Kidney (tissue), 14 donors: Measurements from ENCODE around the gene COX15. TPM values are rescaled to one million over a fixed set of nuclear protein-coding genes. Genes with fewer than 3 reads are reported as not detected.
"Not testable (repeated sequence)": the region's sequence is repeated elsewhere in the genome, so short reads cannot be mapped to it uniquely, and the experiment has no call there.

Source experiments
- DNase-seq, 5 donors: peaks; one replicate each; pipeline ENCODE4 v3.0.0-alpha.2; 2013 to 2020
- FAIRE-seq: peaks from 2 replicates; lab custom pipeline; 2012; peaks lifted over from hg19 to GRCh38; lab: Jason Lieb, UNC
- H3K27ac ChIP-seq, 2 donors: one replicate each; pipeline ENCODE4 v1.7.0; 2013; ENCODE audit warnings: low read depth in 2 of 2, low read length in 2 of 2, inconsistent platforms in 1 of 2
- H3K27me3 ChIP-seq: one replicate; pipeline ENCODE4 v1.7.1; 2013; ENCODE audit warnings: low read length, inconsistent platforms; ENCODE audit not compliant: control insufficient read depth, insufficient read depth
- H3K36me3 ChIP-seq, 3 donors: one replicate each; pipeline versions ENCODE4 v1.7.0 to v1.7.1; 2013; ENCODE audit warnings: low read length in 3 of 3, control low read depth in 1 of 3, inconsistent platforms in 1 of 3; ENCODE audit not compliant: insufficient read depth in 3 of 3, control insufficient read depth in 2 of 3
- H3K4me1 ChIP-seq, 3 donors: one replicate each; pipeline versions ENCODE4 v1.7.0 to v1.7.1; 2013; ENCODE audit warnings: low read length in 3 of 3, inconsistent platforms in 1 of 3, low read depth in 1 of 3; ENCODE audit not compliant: control insufficient read depth in 2 of 3, insufficient read depth in 2 of 3
- H3K4me3 ChIP-seq, 3 donors: one replicate each; pipeline versions ENCODE4 v1.7.0 to v1.8.1; 2013; ENCODE audit warnings: low read length in 3 of 3, control low read depth in 1 of 3, inconsistent platforms in 1 of 3
- H3K9ac ChIP-seq, 3 donors: one replicate each; pipeline versions ENCODE4 v1.7.0 to v1.7.1; 2013; ENCODE audit warnings: low read length in 3 of 3, control low read depth in 1 of 3, inconsistent platforms in 1 of 3
- H3K9me3 ChIP-seq, 3 donors: one replicate each; pipeline versions ENCODE4 v1.7.0 to v1.7.1; 2013; ENCODE audit warnings: low read length in 3 of 3, control low read depth in 1 of 3, inconsistent platforms in 1 of 3; ENCODE audit not compliant: control insufficient read depth in 2 of 3, insufficient read depth in 1 of 3
- intact Hi-C: fragments of 100-400 bp; cut with DNase I; formaldehyde crosslinking; loops from one replicate; pipeline ENCODE4 v1.11.1; 2022
- polyA plus RNA-seq: library from polyadenylated mRNA; stranded (reverse); fragments of 350-450 nt; fragmentation: Illumina TruSeq; extraction: RNeasy Lipid Tissue Mini Kit (QIAGEN cat#74804); gene quantifications from one replicate; pipeline ENCODE4 v1.2.3, GENCODE V29; 2014; ENCODE audit warnings: low read depth, low replicate concordance; ENCODE audit not compliant: insufficient read depth
- total RNA-seq: library from RNA; stranded (reverse); fragmentation: NEBNext Ultra II Directional; extraction: Animal tissue kit (Norgen Biotek cat#: 25700); gene quantifications from one replicate; pipeline ENCODE4 v1.2.1, GENCODE V29; 2021
- TF ChIP-seq, protein P1 (sequence below): IDR thresholded peaks from 3 replicates; pipeline ENCODE4 v1.5.1; 2012; ENCODE audit warnings: mild to moderate bottlenecking, moderate library complexity, borderline replicate concordance; ENCODE audit not compliant: insufficient read depth; ENCODE audit errors: extremely low read depth
- donor health status: control.
- donor health status: control.
- donor health status: control.
- donor health status: control.
- donor health status: control.
- donor health status: DM: yes; HTN: yes; CAD: no.
- donor health status: Normal renal cell carcinoma (clear cell type).

Gene COX15
- total and polyA plus RNA-seq, 2 donors from 2014 or later = 30.9 to 40.4 TPM

DNA sequence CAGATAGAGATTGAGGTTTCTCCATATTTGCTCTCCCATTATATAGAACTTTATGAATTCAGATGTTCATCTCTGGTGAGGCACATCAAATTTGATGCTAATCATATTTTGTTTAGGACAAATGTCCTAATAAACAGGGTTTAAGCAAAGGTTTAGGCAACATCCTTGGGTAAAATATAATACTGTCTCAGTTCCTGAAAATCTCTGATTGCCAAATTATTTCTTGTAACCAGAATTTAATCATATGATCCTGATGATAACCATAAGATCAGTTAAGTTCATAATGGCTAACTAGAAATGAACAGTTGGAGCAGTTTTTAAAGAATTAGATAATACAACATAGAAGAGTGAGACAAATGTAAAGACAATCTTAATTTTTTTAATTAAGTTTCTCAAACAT, 18.7 kb upstream of the COX15 start:
- no peaks in the 10 kb centered on the region for H3K9me3 ChIP-seq
- TF ChIP-seq, protein P1, sequence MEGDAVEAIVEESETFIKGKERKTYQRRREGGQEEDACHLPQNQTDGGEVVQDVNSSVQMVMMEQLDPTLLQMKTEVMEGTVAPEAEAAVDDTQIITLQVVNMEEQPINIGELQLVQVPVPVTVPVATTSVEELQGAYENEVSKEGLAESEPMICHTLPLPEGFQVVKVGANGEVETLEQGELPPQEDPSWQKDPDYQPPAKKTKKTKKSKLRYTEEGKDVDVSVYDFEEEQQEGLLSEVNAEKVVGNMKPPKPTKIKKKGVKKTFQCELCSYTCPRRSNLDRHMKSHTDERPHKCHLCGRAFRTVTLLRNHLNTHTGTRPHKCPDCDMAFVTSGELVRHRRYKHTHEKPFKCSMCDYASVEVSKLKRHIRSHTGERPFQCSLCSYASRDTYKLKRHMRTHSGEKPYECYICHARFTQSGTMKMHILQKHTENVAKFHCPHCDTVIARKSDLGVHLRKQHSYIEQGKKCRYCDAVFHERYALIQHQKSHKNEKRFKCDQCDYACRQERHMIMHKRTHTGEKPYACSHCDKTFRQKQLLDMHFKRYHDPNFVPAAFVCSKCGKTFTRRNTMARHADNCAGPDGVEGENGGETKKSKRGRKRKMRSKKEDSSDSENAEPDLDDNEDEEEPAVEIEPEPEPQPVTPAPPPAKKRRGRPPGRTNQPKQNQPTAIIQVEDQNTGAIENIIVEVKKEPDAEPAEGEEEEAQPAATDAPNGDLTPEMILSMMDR = no peak
- H3K9ac ChIP-seq = no peak overlapping the region
- no peak overlapping the region for H3K4me3 ChIP-seq
- no peak overlapping the region for H3K27ac ChIP-seq
- H3K27me3 ChIP-seq = no peaks in the 10 kb centered on the region
- FAIRE-seq = peak; percentile 29
- DNase-seq = no peak
- peaks cover 4 to 40% (median 11%) of the 10 kb centered on the region in 3 donors for H3K36me3 ChIP-seq
- no peaks in the 10 kb centered on the region for H3K4me1 ChIP-seq
- intact Hi-C loops = no loop called here

GRCh38 chr10:99748823-99749451, 17.0 kb upstream of the COX15 start:
- Histone ChIP-seq H3K4me3 (no peak overlapping the region), H3K36me3 (peaks cover 6 to 44% (median 14%) of the 10 kb centered on the region in 3 donors), H3K27me3 (no peaks in the 10 kb centered on the region), H3K9ac (no peak overlapping the region), H3K4me1 (no peaks in the 10 kb centered on the region), H3K9me3 (no peaks in the 10 kb centered on the region), H3K27ac (no peak overlapping the region)
- DNase-seq (no peak), FAIRE-seq (no peak)
- intact Hi-C loops = no loop called here
- TF ChIP-seq, protein P1 = no peak

- H3K4me3 ChIP-seq, H3K9ac ChIP-seq, DNase-seq, H3K27ac ChIP-seq, H3K4me1 ChIP-seq, FAIRE-seq, intact Hi-C loops, H3K27me3 ChIP-seq, H3K9me3 ChIP-seq: not testable (repeated sequence)
- H3K36me3 ChIP-seq = peaks cover 9 to 56% (median 24%) of the 10 kb centered on the region in 3 donors
Measured at GRCh38 chr10:99746166-99746565, 14.2 kb upstream of the COX15 start.

- Histone ChIP-seq H3K27me3 (no peaks in the 10 kb centered on the region), H3K27ac (no peak overlapping the region), H3K4me1 (no peaks in the 10 kb centered on the region), H3K9me3 (peaks cover 0 to 6% (median 3%) of the 10 kb centered on the region in 3 donors), H3K4me3 (no peak overlapping the region), H3K9ac (no peak overlapping the region), H3K36me3 (peaks cover 16 to 62% (median 23%) of the 10 kb centered on the region in 3 donors)
- TF ChIP-seq, protein P1 = no peak
- FAIRE-seq = no peak
- intact Hi-C loops = no loop called here
- no peak for DNase-seq
Measured at GRCh38 chr10:99743841-99744240, 11.9 kb upstream of the COX15 start.
